Vagina (tissue), 2 donors: ENCODE results near the gene VWF. TPM values are rescaled to one million over a fixed set of nuclear protein-coding genes. Genes with fewer than 3 reads are reported as not detected.

Source experiments
- DNase-seq, 2 donors: peaks; one replicate each; pipeline ENCODE4 v3.0.0-alpha.2; 2017; ENCODE audit errors: extremely low spot score in 2 of 2
- H3K27ac ChIP-seq: fragments of 200-600 bp; sonication (generic); one replicate; pipeline ENCODE4 v1.5.1; 2019
- H3K27me3 ChIP-seq: fragments of 200-600 bp; sonication (generic); one replicate; pipeline ENCODE4 v1.5.1; 2019
- H3K36me3 ChIP-seq, 2 donors: fragments of 200-600 bp; sonication (generic); one replicate each; pipeline ENCODE4 v1.5.1; 2017 to 2019
- H3K4me1 ChIP-seq: fragments of 200-600 bp; sonication (generic); one replicate; pipeline ENCODE4 v1.5.1; 2019
- H3K4me3 ChIP-seq, 2 donors: fragments of 200-600 bp; sonication (generic); 1 replicate in 1 of 2; 2 replicates in 1 of 2; pipeline ENCODE4 v1.5.1; 2016 to 2019
- H3K9me3 ChIP-seq: fragments of 200-600 bp; sonication (generic); one replicate; pipeline ENCODE4 v1.5.1; 2019
- POLR2A ChIP-seq, 2 donors: fragments of 450-650 bp; IDR thresholded peaks; one replicate each; pipeline ENCODE4 v1.6.1; 2017; ENCODE audit warnings: antibody characterized with exemption in 2 of 2, mild to moderate bottlenecking in 2 of 2, moderate library complexity in 2 of 2
- POLR2AphosphoS5 ChIP-seq, 2 donors: sonication (generic); formaldehyde crosslinking; IDR thresholded peaks; one replicate each; pipeline ENCODE4 v1.9.0; 2017; ENCODE audit warnings: antibody characterized with exemption in 2 of 2, mild to moderate bottlenecking in 2 of 2, low read depth in 1 of 2; ENCODE audit not compliant: insufficient read depth in 1 of 2
- intact Hi-C: fragments of 100-400 bp; cut with DNase I; formaldehyde crosslinking; loops from one replicate; pipeline ENCODE4 v1.15.1; 2023
- total RNA-seq: library from RNA; depleted of rRNA; stranded (reverse); fragments of >200 nt; gene quantifications from one replicate; pipeline ENCODE4 v1.2.3, GENCODE V29; 2016
- TF ChIP-seq, protein P1 (sequence below), 3 experiments: fragments of 450-650 bp in 2 of 3; fragments of 200-600 bp in 1 of 3; sonication (generic) in 1 of 3; IDR thresholded peaks; one replicate each; pipeline ENCODE4 v1.5.1; 2017 to 2019; ENCODE audit warnings: antibody characterized with exemption in 3 of 3, mild to moderate bottlenecking in 2 of 3, moderate library complexity in 2 of 3

The VWF gene
- total RNA-seq, 1 donor from 2014 or later = 334 TPM

DNA sequence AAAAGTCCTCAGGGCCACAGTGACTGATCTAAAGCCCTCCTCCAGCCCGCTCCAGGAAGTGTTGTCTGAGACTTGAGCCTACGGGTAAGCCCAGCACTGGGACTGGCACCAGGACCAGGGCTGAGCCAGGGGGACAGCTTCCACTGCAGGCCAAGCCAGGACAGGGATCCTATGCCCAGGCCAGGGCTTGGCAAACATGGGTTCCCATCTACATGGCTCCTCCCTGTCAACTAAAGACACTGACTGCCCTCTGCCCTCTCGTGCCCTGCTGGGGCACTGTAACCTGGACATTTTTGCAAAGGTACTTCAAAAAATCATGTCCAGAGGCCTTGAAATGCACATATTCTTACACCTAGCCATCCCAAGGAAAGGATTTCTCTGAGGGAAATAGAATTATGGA, 88.0 kb downstream of the VWF start:
- no peak overlapping the region for H3K4me3 ChIP-seq
- no peak for TF ChIP-seq POLR2AphosphoS5 (IDR thresholded peaks at IDR 0.05; ENCODE audit: insufficient read depth in 1 of 2, low read depth in 1 of 2)
- no peak for TF ChIP-seq POLR2A (IDR thresholded peaks at IDR 0.05)
- TF ChIP-seq, protein P1, sequence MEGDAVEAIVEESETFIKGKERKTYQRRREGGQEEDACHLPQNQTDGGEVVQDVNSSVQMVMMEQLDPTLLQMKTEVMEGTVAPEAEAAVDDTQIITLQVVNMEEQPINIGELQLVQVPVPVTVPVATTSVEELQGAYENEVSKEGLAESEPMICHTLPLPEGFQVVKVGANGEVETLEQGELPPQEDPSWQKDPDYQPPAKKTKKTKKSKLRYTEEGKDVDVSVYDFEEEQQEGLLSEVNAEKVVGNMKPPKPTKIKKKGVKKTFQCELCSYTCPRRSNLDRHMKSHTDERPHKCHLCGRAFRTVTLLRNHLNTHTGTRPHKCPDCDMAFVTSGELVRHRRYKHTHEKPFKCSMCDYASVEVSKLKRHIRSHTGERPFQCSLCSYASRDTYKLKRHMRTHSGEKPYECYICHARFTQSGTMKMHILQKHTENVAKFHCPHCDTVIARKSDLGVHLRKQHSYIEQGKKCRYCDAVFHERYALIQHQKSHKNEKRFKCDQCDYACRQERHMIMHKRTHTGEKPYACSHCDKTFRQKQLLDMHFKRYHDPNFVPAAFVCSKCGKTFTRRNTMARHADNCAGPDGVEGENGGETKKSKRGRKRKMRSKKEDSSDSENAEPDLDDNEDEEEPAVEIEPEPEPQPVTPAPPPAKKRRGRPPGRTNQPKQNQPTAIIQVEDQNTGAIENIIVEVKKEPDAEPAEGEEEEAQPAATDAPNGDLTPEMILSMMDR (IDR thresholded peaks at IDR 0.05) = no peak
- intact Hi-C loops = loop anchor here (10.0 kb wide), 1 partner anchor 52 kb away; no protein-coding TSS in a partner anchor
- H3K27me3 ChIP-seq = no peaks in the 10 kb centered on the region
- no peak for DNase-seq
- no peaks in the 10 kb centered on the region for H3K4me1 ChIP-seq
- no peaks in the 10 kb centered on the region for H3K36me3 ChIP-seq
- H3K27ac ChIP-seq = no peak overlapping the region
- H3K9me3 ChIP-seq = no peaks in the 10 kb centered on the region

DNA sequence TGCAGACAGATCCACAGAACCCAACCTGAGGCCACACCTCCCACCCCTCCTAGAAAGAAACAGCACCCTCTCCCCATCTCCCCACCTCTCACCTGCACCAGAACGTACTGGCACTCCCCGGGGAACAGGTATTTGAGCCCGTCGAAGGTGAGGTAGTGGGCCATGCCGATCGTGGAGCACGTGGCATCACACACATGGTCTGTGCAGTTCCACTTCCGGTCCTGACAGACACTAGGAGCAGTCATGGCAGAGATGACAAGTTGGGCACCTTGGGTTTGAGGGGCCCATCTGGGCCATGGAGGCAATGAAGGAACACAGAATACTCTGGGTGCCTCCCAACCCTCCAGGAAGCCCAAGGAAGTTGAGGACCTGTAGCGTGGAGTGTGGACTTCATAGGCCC, 89.9 kb downstream of the VWF start:
- DNase-seq = no peak
- TF ChIP-seq POLR2A (IDR thresholded peaks at IDR 0.05) = no peak
- TF ChIP-seq, protein P1 (IDR thresholded peaks at IDR 0.05) = no peak
- TF ChIP-seq POLR2AphosphoS5 (IDR thresholded peaks at IDR 0.05; ENCODE audit: insufficient read depth in 1 of 2, low read depth in 1 of 2) = no peak
- intact Hi-C loops = loop anchor here (10.0 kb wide), 1 partner anchor 50 kb away; no protein-coding TSS in a partner anchor

DNA sequence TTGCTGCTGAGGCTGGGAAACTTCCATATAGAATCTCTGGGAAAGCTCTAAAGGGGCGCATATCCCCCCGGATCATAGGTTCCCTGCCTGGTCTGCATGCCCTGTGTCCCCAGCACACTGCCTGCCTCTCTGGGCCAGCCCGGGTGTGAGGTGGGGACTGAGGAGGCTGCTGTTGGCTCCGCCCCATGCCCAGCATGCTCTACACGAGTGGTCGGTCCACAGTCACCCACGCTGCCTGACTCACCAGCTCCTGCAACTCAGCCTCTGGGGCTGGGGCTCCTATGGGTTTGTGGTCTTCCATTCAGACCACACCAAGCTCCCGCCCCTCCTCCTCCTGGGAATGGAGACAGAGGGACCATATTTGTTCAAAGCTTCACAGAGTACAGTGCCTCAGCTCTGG, 90.9 kb downstream of the VWF start:
- no peaks in the 10 kb centered on the region for H3K27me3 ChIP-seq
- H3K4me3 ChIP-seq = no peak overlapping the region
- no peaks in the 10 kb centered on the region for H3K9me3 ChIP-seq
- TF ChIP-seq POLR2A (IDR thresholded peaks at IDR 0.05) (no peak), POLR2AphosphoS5 (IDR thresholded peaks at IDR 0.05; ENCODE audit: insufficient read depth in 1 of 2, low read depth in 1 of 2) (no peak)
- TF ChIP-seq, protein P1 (IDR thresholded peaks at IDR 0.05) = no peak
- intact Hi-C loops = loop anchor here (10.0 kb wide), 1 partner anchor 49 kb away; no protein-coding TSS in a partner anchor
- DNase-seq = no peak
- no peaks in the 10 kb centered on the region for H3K4me1 ChIP-seq
- H3K27ac ChIP-seq = no peak overlapping the region
- H3K36me3 ChIP-seq = no peaks in the 10 kb centered on the region

More for the DNA sequence above, 89.9 kb downstream of the VWF start:
- no peaks in the 10 kb centered on the region for H3K9me3 ChIP-seq
- H3K27me3 ChIP-seq = no peaks in the 10 kb centered on the region
- no peaks in the 10 kb centered on the region for H3K4me1 ChIP-seq
- H3K4me3 ChIP-seq = no peak overlapping the region
- H3K27ac ChIP-seq = no peak overlapping the region
- H3K36me3 ChIP-seq = no peaks in the 10 kb centered on the region

DNA sequence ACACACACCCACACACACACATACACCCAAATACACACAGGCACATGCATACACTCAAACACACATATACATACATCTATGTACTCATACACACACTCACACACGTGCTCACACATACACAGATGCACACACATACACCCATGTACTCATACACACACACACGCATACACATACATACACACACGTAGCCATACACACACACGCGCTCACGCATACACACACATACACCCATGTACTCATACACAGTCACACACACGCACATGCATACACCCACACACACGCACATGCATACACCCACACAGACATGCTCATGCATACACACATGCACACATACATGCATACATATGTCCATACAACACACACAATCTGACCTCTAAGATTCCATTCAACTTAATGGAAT, 91.7 kb downstream of the VWF start:
- TF ChIP-seq POLR2AphosphoS5 (IDR thresholded peaks at IDR 0.05; ENCODE audit: insufficient read depth in 1 of 2, low read depth in 1 of 2) = no peak
- TF ChIP-seq, protein P1 (IDR thresholded peaks at IDR 0.05) = no peak
- no peak for TF ChIP-seq POLR2A (IDR thresholded peaks at IDR 0.05)
- Histone ChIP-seq H3K9me3 (no peaks in the 10 kb centered on the region), H3K36me3 (no peaks in the 10 kb centered on the region), H3K27ac (no peak overlapping the region), H3K4me1 (no peaks in the 10 kb centered on the region), H3K4me3 (no peak overlapping the region), H3K27me3 (no peaks in the 10 kb centered on the region)
- intact Hi-C loops = loop anchor here (10.0 kb wide), 1 partner anchor 48 kb away; no protein-coding TSS in a partner anchor
- no peak for DNase-seq

DNA sequence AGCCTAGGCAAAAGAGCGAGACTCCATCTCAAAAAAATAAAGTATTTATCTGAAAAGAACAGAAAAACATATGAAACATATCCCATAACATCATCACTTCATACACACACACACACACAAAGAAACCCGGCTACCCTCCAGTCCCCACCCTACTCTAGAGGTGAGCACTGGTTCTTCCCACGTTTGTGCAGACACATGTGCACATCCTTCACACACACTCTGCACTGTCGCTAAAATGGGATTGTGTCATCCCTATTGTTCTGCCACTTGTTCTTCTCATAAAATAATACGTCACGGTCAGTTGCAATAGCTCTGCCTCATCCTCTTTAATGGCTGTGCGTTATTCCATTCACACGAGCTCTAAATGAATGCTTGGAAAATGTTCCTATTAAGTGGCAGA, 93.5 kb downstream of the VWF start:
- Histone ChIP-seq H3K4me3 (no peak overlapping the region), H3K27ac (no peak overlapping the region), H3K4me1 (no peaks in the 10 kb centered on the region), H3K36me3 (no peaks in the 10 kb centered on the region), H3K9me3 (no peaks in the 10 kb centered on the region), H3K27me3 (no peaks in the 10 kb centered on the region)
- DNase-seq = peak in 1 of 2 donors; percentile 70
- TF ChIP-seq, protein P1 (IDR thresholded peaks at IDR 0.05) = no peak
- TF ChIP-seq POLR2A (IDR thresholded peaks at IDR 0.05) (no peak), POLR2AphosphoS5 (IDR thresholded peaks at IDR 0.05; ENCODE audit: insufficient read depth in 1 of 2, low read depth in 1 of 2) (no peak)
- intact Hi-C loops = loop anchor here (10.0 kb wide), 1 partner anchor 46 kb away; no protein-coding TSS in a partner anchor
